Thoracic aorta (tissue), 2 donors: Measurements from ENCODE around the gene PM20D2. TPM values are rescaled to one million over a fixed set of nuclear protein-coding genes. Genes with fewer than 3 reads are reported as not detected.
"Not testable (repeated sequence)": the region's sequence is repeated elsewhere in the genome, so short reads cannot be mapped to it uniquely, and the experiment has no call there.

Experiments
- ATAC-seq: fragments of 150-250 bp; one replicate; pipeline ENCODE4 v1.8.0; 2017; ENCODE audit warnings: low read depth; ENCODE audit not compliant: insufficient number of reproducible peaks, low FRiP score
- DNase-seq: peaks from one replicate; pipeline ENCODE4 v3.0.0-alpha.2; 2020; ENCODE audit warnings: low spot score
- H3K27ac ChIP-seq, 2 donors: fragments of 200-600 bp; sonication (generic); 1 replicate in 1 of 2; 2 replicates in 1 of 2; pipeline ENCODE4 v1.5.1; 2016; ENCODE audit warnings: mild to moderate bottlenecking in 2 of 2, moderate library complexity in 2 of 2
- H3K27me3 ChIP-seq: fragments of 200-600 bp; sonication (generic); replicated peaks from 2 replicates; pipeline ENCODE4 v1.6.0; 2016; ENCODE audit warnings: mild to moderate bottlenecking; ENCODE audit not compliant: insufficient read depth
- H3K36me3 ChIP-seq: fragments of 200-600 bp; sonication (generic); one replicate; pipeline ENCODE4 v1.5.1; 2016
- H3K4me1 ChIP-seq, 2 donors: fragments of 200-600 bp; sonication (generic); 1 replicate in 1 of 2; 2 replicates in 1 of 2; pipeline versions ENCODE4 v1.5.1 to v1.6.0; 2016; ENCODE audit warnings: low read depth in 2 of 2, mild to moderate bottlenecking in 1 of 2; ENCODE audit not compliant: control insufficient read depth in 1 of 2
- H3K4me3 ChIP-seq: fragments of 200-600 bp; sonication (generic); 2 replicates; pipeline ENCODE4 v1.5.1; 2016; ENCODE audit warnings: mild to moderate bottlenecking
- H3K9me3 ChIP-seq: fragments of 200-600 bp; sonication (generic); 2 replicates; pipeline ENCODE4 v1.5.1; 2016
- CTCF ChIP-seq: fragments of 200-600 bp; sonication (generic); IDR thresholded peaks from one replicate; pipeline ENCODE4 v1.5.1; 2019; ENCODE audit warnings: antibody characterized with exemption
- total RNA-seq, 2 donors: library from RNA; depleted of rRNA; stranded (reverse); fragments of >200 nt; gene quantifications; one replicate each; pipeline versions ENCODE4 v1.1.0 to v1.2.3, GENCODE V29; 2016

PM20D2 gene
- total RNA-seq, 2 donors from 2014 or later, result 23.7 to 58.6 TPM

- TF ChIP-seq CTCF, result no peak
- ATAC-seq (no peak), DNase-seq (no peak)
- no peak overlapping the region for H3K27ac ChIP-seq
- no peak overlapping the region for H3K4me3 ChIP-seq
- no peaks in the 10 kb centered on the region for H3K36me3 ChIP-seq
- no peaks in the 10 kb centered on the region for H3K9me3 ChIP-seq
- H3K4me1 ChIP-seq, result peaks cover 0 to 12% of the 10 kb centered on the region in 2 donors
- no peaks in the 10 kb centered on the region for H3K27me3 ChIP-seq
Measured at GRCh38 chr6:89121934-89122333, 23.9 kb upstream of the PM20D2 start.

DNA sequence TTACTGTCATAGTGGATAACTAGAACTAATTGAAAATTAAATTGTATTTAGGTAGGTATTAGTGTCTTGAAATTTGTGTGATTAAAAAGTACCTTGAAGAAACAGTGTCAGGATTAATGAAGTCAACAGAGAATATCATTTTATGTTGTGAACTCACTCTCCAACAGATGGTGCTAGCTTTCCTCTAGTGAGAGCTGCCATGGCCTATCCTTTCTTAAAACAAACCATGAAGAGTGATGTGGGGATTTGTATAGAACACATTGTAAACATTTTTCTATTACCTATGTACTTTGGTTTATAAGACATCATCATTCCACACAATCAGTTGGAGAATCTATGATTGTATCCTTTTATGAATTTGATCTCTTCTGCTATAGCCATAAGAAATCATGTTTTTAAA is 23.2 kb upstream of the PM20D2 start:
- no peak for ATAC-seq
- no peaks in the 10 kb centered on the region for H3K9me3 ChIP-seq
- no peak overlapping the region for H3K27ac ChIP-seq
- H3K4me3 ChIP-seq, result no peak overlapping the region
- peaks cover 0 to 10% of the 10 kb centered on the region in 2 donors for H3K4me1 ChIP-seq
- no peak for DNase-seq
- TF ChIP-seq CTCF, result peak; percentile 42
- no peaks in the 10 kb centered on the region for H3K36me3 ChIP-seq
- no peaks in the 10 kb centered on the region for H3K27me3 ChIP-seq

DNA sequence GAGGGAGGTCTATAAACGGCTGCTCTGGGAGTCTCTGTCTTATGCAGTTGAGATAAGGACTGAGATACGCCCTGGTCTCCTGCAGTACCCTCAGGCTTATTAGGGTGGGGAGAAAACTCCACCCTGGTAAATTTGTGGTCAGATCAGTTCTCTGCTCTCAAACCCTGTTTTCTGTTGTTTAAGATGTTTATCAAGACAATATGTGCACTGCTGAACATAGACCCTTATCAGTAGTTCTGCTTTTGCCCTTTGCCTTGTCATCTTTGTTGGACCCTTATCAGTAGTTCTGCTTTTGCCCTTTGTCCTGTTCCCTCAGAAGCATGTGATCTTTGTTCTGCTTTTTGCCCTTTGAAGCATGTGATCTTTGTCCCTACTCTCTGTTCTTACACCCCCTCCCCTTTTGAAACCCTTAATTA is 17.6 kb upstream of the PM20D2 start:
- H3K27me3 ChIP-seq, H3K9me3 ChIP-seq: not testable (repeated sequence)

GRCh38 chr6:89131599-89131998 is 14.3 kb upstream of the PM20D2 start:
- Histone ChIP-seq H3K9me3 (no peaks in the 10 kb centered on the region), H3K27me3 (no peaks in the 10 kb centered on the region), H3K36me3 (no peaks in the 10 kb centered on the region), H3K4me3 (no peak overlapping the region), H3K4me1 (no peaks in the 10 kb centered on the region), H3K27ac (no peak overlapping the region)
- no peak for DNase-seq
- ATAC-seq, result no peak
- TF ChIP-seq CTCF, result no peak

More for the DNA sequence above, 17.6 kb upstream of the PM20D2 start:
- H3K36me3 ChIP-seq, H3K4me1 ChIP-seq, DNase-seq, ATAC-seq, H3K27ac ChIP-seq, H3K4me3 ChIP-seq: not testable (repeated sequence)

GRCh38 chr6:89132057-89132456 is 13.8 kb upstream of the PM20D2 start:
- ATAC-seq (no peak), DNase-seq (no peak)
- H3K4me3 ChIP-seq, result no peak overlapping the region
- no peak for TF ChIP-seq CTCF
- no peak overlapping the region for H3K27ac ChIP-seq
- no peaks in the 10 kb centered on the region for H3K4me1 ChIP-seq
- no peaks in the 10 kb centered on the region for H3K27me3 ChIP-seq
- no peaks in the 10 kb centered on the region for H3K9me3 ChIP-seq
- no peaks in the 10 kb centered on the region for H3K36me3 ChIP-seq

- Histone ChIP-seq H3K4me1 (peaks cover 4 to 15% of the 10 kb centered on the region in 2 donors), H3K36me3 (no peaks in the 10 kb centered on the region), H3K4me3 (no peak overlapping the region), H3K9me3 (no peaks in the 10 kb centered on the region), H3K27ac (no peak overlapping the region), H3K27me3 (no peaks in the 10 kb centered on the region)
- no peak for TF ChIP-seq CTCF
- ATAC-seq (no peak), DNase-seq (no peak)
Measured at GRCh38 chr6:89133981-89134380, 11.9 kb upstream of the PM20D2 start.
